GM12873 (cell line): ENCODE results near the gene MS4A6A.

Source experiments
- CTCF ChIP-seq: IDR thresholded peaks from 2 replicates; pipeline ENCODE4 v1.5.1; 2012; ENCODE audit warnings: low read depth, mild to moderate bottlenecking, moderate library complexity, low read length, control low read depth; ENCODE audit not compliant: insufficient read depth; ENCODE audit errors: missing control alignments

Gene MS4A6A

GRCh38 chr11:60169264-60169915 is 13.5 kb downstream of the MS4A6A start:
- TF ChIP-seq CTCF = peak; percentile 47

GRCh38 chr11:60168306-60168705 is 14.6 kb downstream of the MS4A6A start:
- no peak for TF ChIP-seq CTCF

- TF ChIP-seq CTCF = no peak
These were observed 16.9 kb downstream of the MS4A6A start for GRCh38 chr11:60165951-60166350.

- no peak for TF ChIP-seq CTCF
These were observed 17.3 kb downstream of the MS4A6A start for GRCh38 chr11:60165538-60165937.

GRCh38 chr11:60164550-60165075 is 18.3 kb downstream of the MS4A6A start:
- TF ChIP-seq CTCF = no peak

- no peak for TF ChIP-seq CTCF
These were observed 21.1 kb downstream of the MS4A6A start for GRCh38 chr11:60161766-60162165.

- no peak for TF ChIP-seq CTCF
These were observed 21.8 kb downstream of the MS4A6A start for GRCh38 chr11:60161107-60161506.
